HepG2 (cell line): ENCODE results near the gene SPPL2B. TPM values are rescaled to one million over a fixed set of nuclear protein-coding genes. Genes with fewer than 3 reads are reported as not detected.

Experiments
- ATF6 ChIP-seq: sonication (generic); formaldehyde crosslinking; conservative IDR thresholded peaks from 2 replicates; pipeline ENCODE4 v1.4.0; 2020; ENCODE audit warnings: missing genetic modification reagents
- BHLHE40 ChIP-seq: IDR thresholded peaks from 2 replicates; pipeline ENCODE4 v1.6.1; 2011; ENCODE audit warnings: low read length, improper control_type of control experiment
- EP300 ChIP-seq, 3 experiments: sonication (generic) in 1 of 3; formaldehyde crosslinking in 1 of 3; IDR thresholded peaks; 2 replicates each; pipeline versions ENCODE4 v1.5.1 to v1.6.1; 2011 to 2020; ENCODE audit warnings: low read depth in 2 of 3, low read length in 2 of 3, borderline replicate concordance in 1 of 3, improper control_type of control experiment in 1 of 3, mild to moderate bottlenecking in 1 of 3, missing genetic modification reagents in 1 of 3, moderate library complexity in 1 of 3
- HNRNPLL ChIP-seq: fragments of 200-400 bp; formaldehyde crosslinking; IDR thresholded peaks from 2 replicates; pipeline ENCODE4 v1.6.1; 2017; ENCODE audit warnings: mild to moderate bottlenecking, low read depth, low read length; ENCODE audit not compliant: poor library complexity, severe bottlenecking
- XRCC5 ChIP-seq: fragments of 200-400 bp; formaldehyde crosslinking; optimal IDR thresholded peaks from 2 replicates; pipeline ENCODE3; 2017; ENCODE audit warnings: mild to moderate bottlenecking, low read length
- ZBTB4 ChIP-seq: sonication (generic); formaldehyde crosslinking; IDR thresholded peaks from 2 replicates; pipeline ENCODE4 v1.4.0; 2020; ENCODE audit warnings: missing genetic modification reagents, mild to moderate bottlenecking, borderline replicate concordance
- ZBTB46 ChIP-seq: sonication (generic); formaldehyde crosslinking; IDR thresholded peaks from 2 replicates; pipeline ENCODE4 v1.4.0; 2020; ENCODE audit warnings: mild to moderate bottlenecking, missing genetic modification reagents, borderline replicate concordance
- ZHX1 ChIP-seq: sonication (generic); formaldehyde crosslinking; IDR thresholded peaks from 2 replicates; pipeline ENCODE4 v1.8.1; 2022; ENCODE audit warnings: low read depth, mild to moderate bottlenecking, missing genetic modification reagents
- ZMAT5 ChIP-seq: sonication (generic); formaldehyde crosslinking; IDR thresholded peaks from 2 replicates; pipeline ENCODE4 v1.5.0; 2020; ENCODE audit warnings: mild to moderate bottlenecking, low read depth, missing genetic modification reagents, borderline replicate concordance
- ZNF646 ChIP-seq: sonication (generic); formaldehyde crosslinking; IDR thresholded peaks from 2 replicates; pipeline ENCODE4 v1.9.0; 2021; ENCODE audit warnings: mild to moderate bottlenecking, missing genetic modification reagents
- polyA plus RNA-seq, 8 experiments: library from polyadenylated mRNA; depleted of rRNA in 3 of 8; stranded (reverse) in 7 of 8; unstranded in 1 of 8; fragments of >200 nt; fragmentation: Illumina TruSeq in 4 of 8; extraction: Trizol in 4 of 8; gene quantifications; 2 replicates each; pipeline versions ENCODE4 v1.2.1 to v1.2.3, GENCODE V29; 2011 to 2016; ENCODE audit warnings: low read depth in 4 of 8, missing spikeins in 1 of 8, mixed read lengths in 1 of 8; ENCODE audit not compliant: insufficient read depth in 1 of 8
- total RNA-seq, 5 experiments: library from RNA; depleted of rRNA; stranded (reverse); fragments of >200 nt; fragmentation: Illumina TruSeq; extraction: Trizol; gene quantifications; 2 replicates each; pipeline ENCODE4 v1.2.3, GENCODE V29; 2016; ENCODE audit warnings: low read depth in 1 of 5

Gene SPPL2B
- total and polyA plus RNA-seq, 2 of the 13 experiments (the other 11 are each of a cell fraction or from before 2014, with no cell fraction given), result 14.9 to 15.2 TPM

GRCh38 chr19:2337329-2337707 lies 8.8 kb downstream of the SPPL2B start (continued):
- TF ChIP-seq HNRNPLL (peak; percentile 76), ZBTB4 (peak; percentile 36; the same call in 1 of the 2 replicates), XRCC5 (peak; percentile 50), ZBTB46 (CRISPR knock-in tag) (no peak), ZNF646 (no peak), EP300 (IDR thresholded peaks at IDR 0.05; ENCODE audit: low read depth in 2 of 2, low read length in 2 of 2) (no peak), EP300 (CRISPR knock-in tag; IDR thresholded peaks at IDR 0.05; ENCODE audit: borderline replicate concordance) (no peak), ZHX1 (CRISPR knock-in tag) (0 out of 2 replicates have a peak, but pooled peaks have one; percentile 42), ATF6 (CRISPR knock-in tag) (no peak), BHLHE40 (peak; percentile 79), ZMAT5 (CRISPR knock-in tag) (no peak)
